ENCODE data around the gene CABYR. TPM values are rescaled to one million over a fixed set of nuclear protein-coding genes. Genes with fewer than 3 reads are reported as not detected.

The CABYR gene
- total RNA-seq, 1 donor from 2014 or later: 7.0 TPM

GRCh38 chr18:24195296-24196053 lies 56.6 kb downstream of the CABYR start:
- no peaks in the 10 kb centered on the region for H3K79me2 ChIP-seq (ENCODE audit: insufficient read depth, low read length)
- FAIRE-seq: no peak
- no peaks in the 10 kb centered on the region for H3K27me3 ChIP-seq (ENCODE audit: insufficient read depth, low read length)
- Mint-ChIP-seq H3K36me3 (ENCODE audit: low read depth, unreplicated experiment) (peaks cover 5% of the 10 kb centered on the region), H3K27ac (ENCODE audit: unreplicated experiment) (no peak overlapping the region), H3K4me1 (ENCODE audit: low read depth, unreplicated experiment) (peaks cover 21% of the 10 kb centered on the region), H3K4me3 (ENCODE audit: unreplicated experiment) (no peak overlapping the region), H3K27me3 (ENCODE audit: low read depth, unreplicated experiment) (no peaks in the 10 kb centered on the region), H3K9me3 (ENCODE audit: unreplicated experiment) (no peaks in the 10 kb centered on the region)
- H2AFZ ChIP-seq (ENCODE audit: low read depth, low read length): no peak overlapping the region
- no peaks in the 10 kb centered on the region for H3K36me3 ChIP-seq (ENCODE audit: insufficient read depth, low read length)
- H3K4me1 ChIP-seq (ENCODE audit: insufficient read depth, low read length): no peaks in the 10 kb centered on the region
- no peaks in the 10 kb centered on the region for H3K9me3 ChIP-seq (ENCODE audit: insufficient read depth, low read depth, low read length)
- no peak for DNase-seq (ENCODE audit: low read depth)
- no peak overlapping the region for H3K27ac ChIP-seq (ENCODE audit: low read depth, low read length)
- no peak overlapping the region for H3K4me2 ChIP-seq (ENCODE audit: low read length)
- H3K9ac ChIP-seq (ENCODE audit: low read length): no peak overlapping the region
- no peak overlapping the region for H3K4me3 ChIP-seq (ENCODE audit: insufficient read depth, low read depth, low read length)
- no peak for TF ChIP-seq CTCF (IDR thresholded peaks at IDR 0.05; ENCODE audit: insufficient read depth, low read depth, low read length)
- no peak for TF ChIP-seq EZH2 (IDR thresholded peaks at IDR 0.05; ENCODE audit: insufficient read depth, low read length)
- no peaks in the 10 kb centered on the region for H4K20me1 ChIP-seq (ENCODE audit: insufficient read depth, low read length)

- no peaks in the 10 kb centered on the region for H3K27me3 Mint-ChIP-seq (ENCODE audit: low read depth, unreplicated experiment)
- no peak overlapping the region for H2AFZ ChIP-seq (ENCODE audit: low read depth, low read length)
- no peak overlapping the region for H3K9ac ChIP-seq (ENCODE audit: low read length)
- no peaks in the 10 kb centered on the region for H3K4me1 ChIP-seq (ENCODE audit: insufficient read depth, low read length)
- no peak overlapping the region for H3K4me3 ChIP-seq (ENCODE audit: insufficient read depth, low read depth, low read length)
- no peaks in the 10 kb centered on the region for H3K9me3 Mint-ChIP-seq (ENCODE audit: unreplicated experiment)
- H4K20me1 ChIP-seq (ENCODE audit: insufficient read depth, low read length): no peaks in the 10 kb centered on the region
- H3K27ac ChIP-seq (ENCODE audit: low read depth, low read length): no peak overlapping the region
- H3K79me2 ChIP-seq (ENCODE audit: insufficient read depth, low read length): no peaks in the 10 kb centered on the region
- TF ChIP-seq EZH2 (IDR thresholded peaks at IDR 0.05; ENCODE audit: insufficient read depth, low read length) (no peak), CTCF (IDR thresholded peaks at IDR 0.05; ENCODE audit: insufficient read depth, low read depth, low read length) (no peak)
- no peaks in the 10 kb centered on the region for H3K36me3 ChIP-seq (ENCODE audit: insufficient read depth, low read length)
- no peak for DNase-seq (ENCODE audit: low read depth)
- peaks cover 5% of the 10 kb centered on the region for H3K36me3 Mint-ChIP-seq (ENCODE audit: low read depth, unreplicated experiment)
- no peak for FAIRE-seq
- H3K27ac Mint-ChIP-seq (ENCODE audit: unreplicated experiment): no peak overlapping the region
- H3K9me3 ChIP-seq (ENCODE audit: insufficient read depth, low read depth, low read length): no peaks in the 10 kb centered on the region
- no peak overlapping the region for H3K4me2 ChIP-seq (ENCODE audit: low read length)
- H3K4me3 Mint-ChIP-seq (ENCODE audit: unreplicated experiment): no peak overlapping the region
- peaks cover 15% of the 10 kb centered on the region for H3K4me1 Mint-ChIP-seq (ENCODE audit: low read depth, unreplicated experiment)
- H3K27me3 ChIP-seq (ENCODE audit: insufficient read depth, low read length): no peaks in the 10 kb centered on the region
Observed at GRCh38 chr18:24196764-24197163, 57.9 kb downstream of the CABYR start.

- Histone ChIP-seq H3K4me1 (ENCODE audit: insufficient read depth, low read length) (no peaks in the 10 kb centered on the region), H3K9ac (ENCODE audit: low read length) (no peak overlapping the region), H3K9me3 (ENCODE audit: insufficient read depth, low read depth, low read length) (no peaks in the 10 kb centered on the region), H3K4me3 (ENCODE audit: insufficient read depth, low read depth, low read length) (no peak overlapping the region), H3K27me3 (ENCODE audit: insufficient read depth, low read length) (no peaks in the 10 kb centered on the region), H3K79me2 (ENCODE audit: insufficient read depth, low read length) (no peaks in the 10 kb centered on the region), H4K20me1 (ENCODE audit: insufficient read depth, low read length) (no peaks in the 10 kb centered on the region), H3K36me3 (ENCODE audit: insufficient read depth, low read length) (no peaks in the 10 kb centered on the region), H3K4me2 (ENCODE audit: low read length) (no peak overlapping the region), H3K27ac (ENCODE audit: low read depth, low read length) (no peak overlapping the region), H2AFZ (ENCODE audit: low read depth, low read length) (no peak overlapping the region)
- H3K27me3 Mint-ChIP-seq (ENCODE audit: low read depth, unreplicated experiment): no peaks in the 10 kb centered on the region
- peaks cover 12% of the 10 kb centered on the region for H3K4me1 Mint-ChIP-seq (ENCODE audit: low read depth, unreplicated experiment)
- DNase-seq (ENCODE audit: low read depth): peak; percentile 36
- H3K9me3 Mint-ChIP-seq (ENCODE audit: unreplicated experiment): no peaks in the 10 kb centered on the region
- no peak overlapping the region for H3K27ac Mint-ChIP-seq (ENCODE audit: unreplicated experiment)
- H3K36me3 Mint-ChIP-seq (ENCODE audit: low read depth, unreplicated experiment): peaks cover 5% of the 10 kb centered on the region
- FAIRE-seq: no peak
- no peak for TF ChIP-seq EZH2 (IDR thresholded peaks at IDR 0.05; ENCODE audit: insufficient read depth, low read length)
- TF ChIP-seq CTCF (IDR thresholded peaks at IDR 0.05; ENCODE audit: insufficient read depth, low read depth, low read length): no peak
- no peak overlapping the region for H3K4me3 Mint-ChIP-seq (ENCODE audit: unreplicated experiment)
Observed at GRCh38 chr18:24197412-24197811, 58.5 kb downstream of the CABYR start.

Data from astrocyte (in vitro differentiated cells and primary cell).